Measurements from ENCODE around the gene OTP.

The OTP gene

DNA sequence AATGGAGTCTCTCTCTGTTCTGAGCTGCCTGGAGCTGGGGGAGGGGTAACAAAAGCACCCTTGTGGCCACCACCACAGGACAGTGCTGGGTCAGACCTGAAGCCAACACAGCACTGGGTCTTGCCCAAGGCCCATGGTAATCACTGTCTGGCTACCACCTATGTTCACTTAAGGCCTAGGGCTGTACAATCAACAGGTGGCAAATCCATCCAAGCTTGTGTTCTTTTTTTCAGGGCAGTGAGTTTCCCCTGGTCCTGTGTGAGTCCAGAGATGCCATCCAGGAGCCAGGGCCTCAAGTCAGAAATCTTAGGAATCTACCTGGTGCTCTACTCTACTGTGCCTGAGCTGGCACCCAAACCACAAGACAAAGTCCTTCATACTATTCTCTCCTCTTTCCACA, 20.1 kb upstream of the OTP start:
- DNase-seq (ENCODE audit: low read depth): no peak
- TF ChIP-seq, protein P1, sequence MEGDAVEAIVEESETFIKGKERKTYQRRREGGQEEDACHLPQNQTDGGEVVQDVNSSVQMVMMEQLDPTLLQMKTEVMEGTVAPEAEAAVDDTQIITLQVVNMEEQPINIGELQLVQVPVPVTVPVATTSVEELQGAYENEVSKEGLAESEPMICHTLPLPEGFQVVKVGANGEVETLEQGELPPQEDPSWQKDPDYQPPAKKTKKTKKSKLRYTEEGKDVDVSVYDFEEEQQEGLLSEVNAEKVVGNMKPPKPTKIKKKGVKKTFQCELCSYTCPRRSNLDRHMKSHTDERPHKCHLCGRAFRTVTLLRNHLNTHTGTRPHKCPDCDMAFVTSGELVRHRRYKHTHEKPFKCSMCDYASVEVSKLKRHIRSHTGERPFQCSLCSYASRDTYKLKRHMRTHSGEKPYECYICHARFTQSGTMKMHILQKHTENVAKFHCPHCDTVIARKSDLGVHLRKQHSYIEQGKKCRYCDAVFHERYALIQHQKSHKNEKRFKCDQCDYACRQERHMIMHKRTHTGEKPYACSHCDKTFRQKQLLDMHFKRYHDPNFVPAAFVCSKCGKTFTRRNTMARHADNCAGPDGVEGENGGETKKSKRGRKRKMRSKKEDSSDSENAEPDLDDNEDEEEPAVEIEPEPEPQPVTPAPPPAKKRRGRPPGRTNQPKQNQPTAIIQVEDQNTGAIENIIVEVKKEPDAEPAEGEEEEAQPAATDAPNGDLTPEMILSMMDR (IDR thresholded peaks at IDR 0.05; ENCODE audit: insufficient read depth, low read depth, low read length, missing control alignments): no peak
- H3K4me3 ChIP-seq (ENCODE audit: low read length): no peak overlapping the region

DNA sequence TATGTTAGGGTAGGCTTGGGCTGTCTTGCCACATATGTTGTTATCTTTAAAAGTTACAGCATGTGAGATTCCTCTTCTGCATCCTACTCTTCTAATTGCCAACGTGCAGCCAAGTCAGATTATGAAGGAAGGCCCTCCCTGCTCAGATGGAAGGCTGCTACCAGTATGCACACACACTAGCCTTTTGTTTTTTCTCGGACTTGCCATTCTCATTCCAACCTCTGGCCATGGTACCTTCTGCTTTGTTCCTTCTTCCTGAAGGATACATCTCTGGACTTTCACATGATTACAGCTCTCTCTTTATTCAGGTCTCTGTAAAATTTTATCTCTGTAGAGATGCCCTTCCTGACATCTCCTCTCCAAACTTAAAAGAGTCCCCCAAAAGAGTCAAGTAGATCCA, 12.8 kb upstream of the OTP start:
- no peak for DNase-seq (ENCODE audit: low read depth)
- no peak overlapping the region for H3K4me3 ChIP-seq (ENCODE audit: low read length)
- TF ChIP-seq, protein P1 (IDR thresholded peaks at IDR 0.05; ENCODE audit: insufficient read depth, low read depth, low read length, missing control alignments): no peak

DNA sequence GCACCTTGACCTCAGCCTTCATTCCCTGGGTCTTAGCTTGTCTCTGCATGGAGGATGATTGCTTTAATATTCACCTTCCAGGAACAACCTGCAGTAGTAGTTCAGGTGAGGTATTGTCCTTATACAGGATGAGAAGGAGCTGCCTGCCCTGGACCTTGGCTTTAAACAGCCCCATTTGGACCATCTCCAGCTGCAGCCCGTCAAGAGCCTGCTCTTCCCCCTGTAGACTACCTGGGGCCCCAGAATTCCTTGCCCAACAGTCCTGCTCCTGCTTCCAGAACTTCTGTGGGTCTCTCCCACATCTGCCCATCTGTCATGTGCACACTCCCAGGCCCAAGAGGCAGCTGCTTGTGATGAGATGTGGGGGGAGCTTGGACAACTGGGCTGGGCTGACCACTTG, 12.2 kb upstream of the OTP start:
- no peak for DNase-seq (ENCODE audit: low read depth)
- TF ChIP-seq, protein P1 (IDR thresholded peaks at IDR 0.05; ENCODE audit: insufficient read depth, low read depth, low read length, missing control alignments): no peak

DNA sequence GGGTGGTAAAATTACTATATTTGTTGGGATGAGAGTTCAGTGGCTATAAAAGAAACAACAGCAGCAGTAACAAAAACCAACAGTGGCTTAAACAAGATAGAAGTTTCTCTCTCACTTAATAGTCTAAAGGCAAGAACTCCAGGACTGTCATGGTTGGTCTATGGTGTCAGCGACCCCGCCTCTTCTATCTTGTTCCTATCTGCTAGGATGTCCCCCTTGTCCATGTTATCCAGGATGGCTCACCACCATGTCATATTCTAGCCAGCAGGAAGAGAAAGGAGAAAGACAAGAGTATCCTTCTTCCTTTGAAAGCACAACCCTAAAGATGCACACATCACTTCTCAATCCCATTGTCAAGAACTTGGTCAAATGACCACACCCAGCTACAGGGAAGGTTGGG, 11.3 kb upstream of the OTP start:
- H3K4me3 ChIP-seq (ENCODE audit: low read length): no peak overlapping the region
- DNase-seq (ENCODE audit: low read depth): no peak
- TF ChIP-seq, protein P1 (IDR thresholded peaks at IDR 0.05; ENCODE audit: insufficient read depth, low read depth, low read length, missing control alignments): no peak

More for the DNA sequence above, 12.2 kb upstream of the OTP start:
- no peak overlapping the region for H3K4me3 ChIP-seq (ENCODE audit: low read length)

DNA sequence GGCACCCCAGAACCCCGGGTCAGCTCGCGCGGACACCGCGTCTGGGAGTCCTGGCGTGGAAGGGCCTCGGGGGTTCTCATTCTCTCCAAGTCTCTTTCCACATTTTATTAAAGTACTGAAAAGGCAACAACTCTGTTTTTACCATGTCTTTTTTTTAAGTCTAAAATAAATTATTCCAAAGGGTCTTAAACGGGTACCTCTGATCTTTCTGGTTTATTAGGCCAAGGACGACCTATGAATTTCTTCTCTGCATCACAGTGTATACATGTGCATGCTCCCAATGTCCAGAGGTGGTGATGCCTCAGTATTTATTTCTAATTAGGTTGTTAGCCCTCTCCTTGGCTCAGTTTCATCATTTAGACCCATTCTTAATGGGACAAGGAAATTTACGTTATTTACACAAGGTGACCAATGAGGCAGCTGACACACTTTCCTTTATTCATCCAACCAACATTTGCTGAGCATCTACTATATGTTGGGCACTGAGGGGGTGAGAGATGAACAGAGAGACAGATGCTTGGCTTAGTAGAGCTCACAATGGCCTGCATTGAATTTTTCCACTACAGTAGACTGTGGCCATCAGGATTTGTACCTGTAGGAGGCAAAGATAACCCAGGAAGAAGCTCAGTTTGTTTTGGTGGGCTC, 7.6 kb upstream of the OTP start:
- H3K4me3 ChIP-seq (ENCODE audit: low read length): no peak overlapping the region
- no peak for DNase-seq (ENCODE audit: low read depth)
- TF ChIP-seq, protein P1 (IDR thresholded peaks at IDR 0.05; ENCODE audit: insufficient read depth, low read depth, low read length, missing control alignments): no peak

DNA sequence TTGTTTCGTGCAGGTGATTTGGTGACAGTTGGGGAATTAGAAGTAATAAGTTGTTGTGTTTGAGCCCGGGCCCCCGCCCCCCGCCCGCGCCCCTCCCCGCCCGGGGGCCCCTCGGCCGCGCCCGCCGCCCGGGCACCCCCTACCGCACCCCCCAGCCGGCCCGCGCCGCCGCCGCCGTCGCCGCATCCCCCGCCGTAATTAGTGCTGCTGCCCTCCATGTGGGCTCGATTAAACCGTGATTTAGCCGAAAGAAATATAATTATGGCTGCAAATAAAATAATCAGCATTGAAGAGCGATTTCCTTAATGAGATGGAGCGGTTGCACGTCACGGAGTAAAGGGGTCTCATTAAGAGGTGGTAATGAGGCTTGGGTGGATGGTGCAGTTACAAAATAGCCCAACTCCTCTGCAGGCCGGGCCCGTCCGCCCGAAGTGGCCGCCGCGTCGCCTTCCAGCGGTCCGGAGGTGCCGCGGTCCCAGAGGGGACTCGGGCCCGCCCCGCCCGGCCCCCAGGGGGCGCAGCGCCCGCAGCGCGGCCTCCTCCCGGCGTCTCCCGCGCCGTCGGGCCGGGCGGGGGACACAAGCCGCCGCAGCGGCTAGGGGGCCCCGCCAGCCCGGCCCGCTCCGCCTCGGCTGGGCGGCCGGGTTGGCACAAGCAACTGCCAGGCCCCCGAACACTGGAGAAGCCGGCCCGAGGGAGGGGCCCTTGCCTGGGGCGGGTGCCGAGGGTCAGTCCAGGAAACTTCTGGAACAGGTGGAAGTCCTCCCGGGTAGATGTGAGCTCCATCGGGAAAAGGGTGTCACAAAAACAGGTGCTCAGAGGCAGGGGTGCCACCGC, 6.9 kb upstream of the OTP start:
- no peak for DNase-seq (ENCODE audit: low read depth)
- no peak overlapping the region for H3K4me3 ChIP-seq (ENCODE audit: low read length)

More for the DNA sequence above, 6.9 kb upstream of the OTP start:
- TF ChIP-seq, protein P1 (IDR thresholded peaks at IDR 0.05; ENCODE audit: insufficient read depth, low read depth, low read length, missing control alignments): no peak

All from epithelial cell of esophagus (primary cell).